Uterus (tissue), 2 donors: Measurements from ENCODE around the gene CDHR1.

ENCODE experiments used
- CTCF ChIP-seq, 4 experiments: fragments of 200-600 bp in 2 of 4; fragments of 450-650 bp in 2 of 4; sonication (generic) in 2 of 4; IDR thresholded peaks; one replicate each; pipeline ENCODE4 v1.5.1; 2016 to 2019; ENCODE audit warnings: antibody characterized with exemption in 4 of 4, mild to moderate bottlenecking in 2 of 4, moderate library complexity in 1 of 4
- POLR2A ChIP-seq, 2 donors: fragments of 450-650 bp; IDR thresholded peaks; one replicate each; pipeline ENCODE4 v1.6.1; 2016; ENCODE audit warnings: antibody characterized with exemption in 2 of 2, mild to moderate bottlenecking in 1 of 2, moderate library complexity in 1 of 2

DNA sequence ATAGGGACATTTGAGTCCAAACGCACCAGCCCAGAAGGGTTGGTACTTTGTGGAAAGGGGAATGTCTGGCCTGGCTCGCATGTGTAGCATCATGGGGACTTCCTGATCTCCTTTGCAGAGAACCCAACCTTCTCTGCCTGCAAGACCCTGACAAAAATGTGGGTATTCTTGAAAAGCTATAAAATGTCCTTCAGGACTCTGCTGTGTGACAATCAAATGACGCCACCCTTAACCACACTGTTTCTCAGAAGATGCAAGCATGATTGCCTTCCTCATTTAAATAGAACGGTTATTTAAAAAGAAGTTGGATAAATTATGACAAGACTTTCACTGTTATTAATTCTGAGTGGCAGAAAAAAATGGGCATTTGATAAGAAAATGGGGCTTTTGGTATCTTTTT, 35.8 kb upstream of the CDHR1 start:
- no peak for TF ChIP-seq CTCF (IDR thresholded peaks at IDR 0.05)
- no peak for TF ChIP-seq POLR2A (IDR thresholded peaks at IDR 0.05)
